Upper lobe of left lung (tissue), 4 donors: ENCODE measurements around the gene TEX101.

ENCODE experiments used
- CTCF ChIP-seq, 6 experiments: fragments of 450-650 bp in 4 of 6; fragments of 200-600 bp in 2 of 6; sonication (generic) in 2 of 6; IDR thresholded peaks; one replicate each; pipeline ENCODE4 v1.5.1; 2016 to 2019; ENCODE audit warnings: antibody characterized with exemption in 6 of 6
- EP300 ChIP-seq, 4 donors: sonication (generic); formaldehyde crosslinking; IDR thresholded peaks; one replicate each; pipeline ENCODE4 v1.5.1; 2017; ENCODE audit warnings: antibody characterized with exemption in 4 of 4, control low read depth in 2 of 4
- POLR2A ChIP-seq, 4 donors: fragments of 450-650 bp; IDR thresholded peaks; one replicate each; pipeline ENCODE4 v1.5.1; 2016 to 2017; ENCODE audit warnings: antibody characterized with exemption in 4 of 4, mild to moderate bottlenecking in 2 of 4
- POLR2AphosphoS5 ChIP-seq, 2 donors: sonication (generic); formaldehyde crosslinking; IDR thresholded peaks; one replicate each; pipeline ENCODE4 v1.5.1; 2017; ENCODE audit warnings: antibody characterized with exemption in 2 of 2

DNA sequence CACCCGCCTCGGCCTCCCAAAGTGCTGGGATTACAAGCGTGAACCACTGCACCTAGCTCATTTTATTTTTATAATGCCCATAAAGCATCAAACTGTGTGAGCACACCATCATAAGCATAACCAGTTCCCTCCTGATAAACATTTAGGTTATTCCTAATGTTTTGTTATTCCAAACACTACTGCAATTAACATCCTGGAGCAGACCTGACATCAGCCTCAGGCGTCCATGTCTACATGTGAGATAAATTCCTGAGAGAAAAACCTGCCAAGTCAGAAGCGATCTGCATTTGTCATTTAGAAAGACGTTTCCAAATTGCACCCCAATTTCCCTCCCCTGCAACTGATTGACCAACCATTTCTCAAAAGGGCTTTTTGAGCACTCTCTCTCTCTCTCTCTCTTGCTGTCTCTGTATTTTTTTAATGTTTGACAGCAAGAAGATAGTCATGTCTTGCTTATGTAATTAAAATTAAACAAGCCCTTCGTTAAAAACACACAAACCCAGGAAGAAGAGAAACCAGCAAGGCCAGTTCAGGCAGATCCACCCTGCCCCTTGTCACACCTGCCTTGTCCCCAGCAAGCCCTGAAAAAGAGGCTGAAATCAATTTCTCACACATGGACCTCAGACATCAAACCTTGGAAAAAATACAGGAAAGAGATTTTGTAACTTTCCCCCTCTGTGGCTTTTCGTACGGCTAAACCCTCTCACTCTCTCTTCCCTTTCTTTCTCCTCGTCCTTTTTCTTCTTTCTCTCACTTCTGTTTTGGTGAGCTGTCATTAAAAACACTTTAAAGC, 40.8 kb downstream of the TEX101 start:
- TF ChIP-seq CTCF (IDR thresholded peaks at IDR 0.05) (no peak), POLR2A (IDR thresholded peaks at IDR 0.05) (no peak), EP300 (IDR thresholded peaks at IDR 0.05) (no peak), POLR2AphosphoS5 (IDR thresholded peaks at IDR 0.05) (no peak)
